Measurements from ENCODE around the gene KRT86.

- no peak for TF ChIP-seq EP300 (IDR thresholded peaks at IDR 0.05; ENCODE audit: borderline replicate concordance in 1 of 2, low read depth in 2 of 2, low read length in 2 of 2)
- TF ChIP-seq ATF2 (IDR thresholded peaks at IDR 0.05; ENCODE audit: low read length): no peak
- no peak for TF ChIP-seq POLR2A (IDR thresholded peaks at IDR 0.05; ENCODE audit: control extremely low read depth in 1 of 2, low read depth in 2 of 2, low read length in 2 of 2)
- no peak for TF ChIP-seq CTCF (IDR thresholded peaks at IDR 0.05; ENCODE audit: control extremely low read depth in 1 of 3, insufficient read depth in 1 of 3, low read depth in 1 of 3, low read length in 3 of 3)
- TF ChIP-seq JUND (IDR thresholded peaks at IDR 0.05; ENCODE audit: low read length): no peak
Observed at GRCh38 chr12:52280319-52280795, 5.9 kb downstream of the KRT86 start.
